ACHN (cell line): ENCODE measurements around the gene APOBEC4.
"Not testable (repeated sequence)": the region's sequence is repeated elsewhere in the genome, so short reads cannot be mapped to it uniquely, and the experiment has no call there.

ENCODE experiments used
- DNase-seq: peaks from one replicate; pipeline ENCODE4 v3.0.0-alpha.2; 2015
- in situ Hi-C: cut with HindIII; loops from 2 replicates; pipeline ENCODE4 v1.10.0; 2017; ENCODE audit warnings: low sequenced_read_pairs, low pct_ligation_motif_present, low pct_unique_long_range_greater_than_20kb

Gene APOBEC4

GRCh38 chr1:183638649-183639387, 14.3 kb downstream of the APOBEC4 start:
- in situ Hi-C loops = no loop called here
- no peak for DNase-seq

GRCh38 chr1:183636783-183637182, 16.3 kb downstream of the APOBEC4 start:
- in situ Hi-C loops = no loop called here
- no peak for DNase-seq

- DNase-seq = no peak
- in situ Hi-C loops = no loop called here
Observed at GRCh38 chr1:183636334-183636682, 16.8 kb downstream of the APOBEC4 start.

- in situ Hi-C loops = no loop called here
- DNase-seq = peak; percentile 98
Observed at GRCh38 chr1:183635606-183636333, 17.3 kb downstream of the APOBEC4 start, which contains the start of gene ARPC5. TSS of gene ARPC5 (minus strand) at chr1:183635783. CDS start at chr1:183635659, 124 bp downstream.

GRCh38 chr1:183635099-183635605, 18.0 kb downstream of the APOBEC4 start:
- in situ Hi-C loops = no loop called here
- peak; percentile 39 for DNase-seq

GRCh38 chr1:183634429-183635065, 18.6 kb downstream of the APOBEC4 start:
- in situ Hi-C loops = no loop called here
- no peak for DNase-seq

GRCh38 chr1:183633676-183634343, 19.3 kb downstream of the APOBEC4 start:
- in situ Hi-C loops = no loop called here
- peak; percentile 85 for DNase-seq

- in situ Hi-C loops = no loop called here
- no peak for DNase-seq
Observed at GRCh38 chr1:183632964-183633363, 20.2 kb downstream of the APOBEC4 start.

- in situ Hi-C loops = no loop called here
- no peak for DNase-seq
Observed at GRCh38 chr1:183632114-183632513, 21.0 kb downstream of the APOBEC4 start.

- in situ Hi-C loops = no loop called here
- DNase-seq = no peak
Observed at GRCh38 chr1:183630748-183631147, 22.4 kb downstream of the APOBEC4 start.

GRCh38 chr1:183628537-183628936, 24.6 kb downstream of the APOBEC4 start:
- DNase-seq = no peak
- in situ Hi-C loops = no loop called here

GRCh38 chr1:183626236-183626635, 26.9 kb downstream of the APOBEC4 start:
- in situ Hi-C loops, DNase-seq: not testable (repeated sequence)

GRCh38 chr1:183622884-183623785, 30.0 kb downstream of the APOBEC4 start:
- in situ Hi-C loops = no loop called here
- DNase-seq = peak; percentile 82

GRCh38 chr1:183622013-183622412, 31.1 kb downstream of the APOBEC4 start:
- DNase-seq = no peak
- in situ Hi-C loops = no loop called here

- in situ Hi-C loops = no loop called here
- DNase-seq = no peak
Observed at GRCh38 chr1:183620311-183620710, 32.8 kb downstream of the APOBEC4 start.

GRCh38 chr1:183619781-183620180, 33.3 kb downstream of the APOBEC4 start:
- in situ Hi-C loops = no loop called here

GRCh38 chr1:183618202-183618601, 34.9 kb downstream of the APOBEC4 start:
- in situ Hi-C loops, DNase-seq: not testable (repeated sequence)

More at GRCh38 chr1:183619781-183620180, 33.3 kb downstream of the APOBEC4 start:
- DNase-seq = no peak

GRCh38 chr1:183612975-183613374, 40.1 kb downstream of the APOBEC4 start:
- in situ Hi-C loops, DNase-seq: not testable (repeated sequence)
